HFFc6 (cell line): ENCODE results near the gene AUTS2. TPM values are rescaled to one million over a fixed set of nuclear protein-coding genes. Genes with fewer than 3 reads are reported as not detected.
"Not testable (repeated sequence)": the region's sequence is repeated elsewhere in the genome, so short reads cannot be mapped to it uniquely, and the experiment has no call there.

ENCODE experiments used
- DNase-seq: peaks from one replicate; pipeline ENCODE4 v3.0.0-alpha.2; 2018
- H3K27ac Mint-ChIP-seq: 2 replicates; pipeline ENCODE4 v1.8.0; 2020; ENCODE audit warnings: mild to moderate bottlenecking, mixed read lengths
- H3K27me3 Mint-ChIP-seq: 2 replicates; pipeline ENCODE4 v1.8.0; 2021; ENCODE audit warnings: mild to moderate bottlenecking, moderate library complexity, mixed read lengths; ENCODE audit not compliant: insufficient read depth
- H3K36me3 Mint-ChIP-seq: 2 replicates; pipeline ENCODE4 v1.8.0; 2021; ENCODE audit warnings: low read depth, mixed read lengths
- H3K4me1 Mint-ChIP-seq: 2 replicates; pipeline ENCODE4 v1.8.0; 2020; ENCODE audit warnings: low read depth, mixed read lengths
- H3K4me3 Mint-ChIP-seq: 2 replicates; pipeline ENCODE4 v1.8.0; 2020; ENCODE audit warnings: mild to moderate bottlenecking, moderate library complexity, mixed read lengths
- H3K9me3 Mint-ChIP-seq: 2 replicates; pipeline ENCODE4 v1.8.0; 2020; ENCODE audit warnings: mild to moderate bottlenecking, mixed read lengths
- total RNA-seq, 6 experiments: library from RNA; stranded (reverse); fragmentation: NEBNext Ultra II Directional; extraction: Animal tissue kit (Norgen Biotek cat#: 25700); gene quantifications; 2 replicates in 1 of 6; 3 replicates in 5 of 6; pipeline ENCODE4 v1.2.3, GENCODE V29; 2021
- TF ChIP-seq, protein P1 (sequence below): fragments of 200-600 bp; sonication (generic); IDR thresholded peaks from 2 replicates; pipeline ENCODE4 v1.5.0; 2021; ENCODE audit warnings: antibody characterized with exemption, mild to moderate bottlenecking

AUTS2 gene
- total RNA-seq, 6 experiments from 2014 or later = 0.02 to 0.19 (median 0.16) TPM; not detected in 2

DNA sequence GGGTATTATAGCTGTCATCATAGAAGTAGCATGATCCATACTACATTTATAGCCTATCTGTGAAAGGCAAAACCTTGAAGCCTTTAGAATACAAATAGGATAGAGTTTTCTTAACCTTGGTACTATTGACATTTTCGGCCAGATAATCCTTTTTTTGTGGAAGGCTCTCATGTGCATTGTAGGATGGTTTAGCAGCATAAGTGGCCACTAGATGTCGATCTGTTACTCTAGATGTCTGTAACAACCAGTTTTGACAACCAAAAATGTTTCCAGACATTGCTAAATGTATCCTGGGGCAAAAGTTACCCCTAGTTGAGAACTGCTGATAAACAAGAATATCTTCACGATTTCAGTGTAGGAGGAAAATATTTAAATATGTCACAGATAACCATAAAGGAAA, 1214.2 kb downstream of the AUTS2 start:
- Mint-ChIP-seq H3K27ac (no peak overlapping the region), H3K4me3 (no peak overlapping the region), H3K27me3 (no peaks in the 10 kb centered on the region), H3K36me3 (0 out of 2 replicates have a peak, but pooled peaks cover 5% of the 10 kb centered on the region), H3K4me1 (no peaks in the 10 kb centered on the region), H3K9me3 (peaks cover 29% of the 10 kb centered on the region)
- TF ChIP-seq, protein P1, sequence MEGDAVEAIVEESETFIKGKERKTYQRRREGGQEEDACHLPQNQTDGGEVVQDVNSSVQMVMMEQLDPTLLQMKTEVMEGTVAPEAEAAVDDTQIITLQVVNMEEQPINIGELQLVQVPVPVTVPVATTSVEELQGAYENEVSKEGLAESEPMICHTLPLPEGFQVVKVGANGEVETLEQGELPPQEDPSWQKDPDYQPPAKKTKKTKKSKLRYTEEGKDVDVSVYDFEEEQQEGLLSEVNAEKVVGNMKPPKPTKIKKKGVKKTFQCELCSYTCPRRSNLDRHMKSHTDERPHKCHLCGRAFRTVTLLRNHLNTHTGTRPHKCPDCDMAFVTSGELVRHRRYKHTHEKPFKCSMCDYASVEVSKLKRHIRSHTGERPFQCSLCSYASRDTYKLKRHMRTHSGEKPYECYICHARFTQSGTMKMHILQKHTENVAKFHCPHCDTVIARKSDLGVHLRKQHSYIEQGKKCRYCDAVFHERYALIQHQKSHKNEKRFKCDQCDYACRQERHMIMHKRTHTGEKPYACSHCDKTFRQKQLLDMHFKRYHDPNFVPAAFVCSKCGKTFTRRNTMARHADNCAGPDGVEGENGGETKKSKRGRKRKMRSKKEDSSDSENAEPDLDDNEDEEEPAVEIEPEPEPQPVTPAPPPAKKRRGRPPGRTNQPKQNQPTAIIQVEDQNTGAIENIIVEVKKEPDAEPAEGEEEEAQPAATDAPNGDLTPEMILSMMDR = no peak; the same call in 1 of the 2 replicates
- DNase-seq = no peak

DNA sequence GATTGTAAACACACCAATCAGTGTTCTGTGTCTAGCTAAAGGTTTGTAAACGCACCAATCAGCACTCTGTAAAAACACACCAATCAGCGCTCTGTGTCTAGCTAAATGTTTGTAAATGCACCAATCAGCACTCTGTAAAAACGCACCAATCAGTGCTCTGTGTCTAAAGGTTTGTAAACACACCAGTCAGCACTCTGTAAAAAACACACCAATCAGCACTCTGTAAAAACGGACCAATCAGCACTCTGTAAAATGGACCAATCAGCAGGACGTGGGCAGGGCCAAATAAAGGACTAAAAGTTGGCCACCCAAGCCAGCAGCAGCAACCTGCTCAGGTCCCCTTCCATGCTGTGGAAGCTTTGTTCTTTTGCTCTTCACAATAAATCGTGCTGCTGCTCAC, 1224.2 kb downstream of the AUTS2 start:
- not testable (repeated sequence) for DNase-seq, H3K36me3 Mint-ChIP-seq, H3K27me3 Mint-ChIP-seq, H3K27ac Mint-ChIP-seq, H3K4me1 Mint-ChIP-seq, H3K4me3 Mint-ChIP-seq
- H3K9me3 Mint-ChIP-seq = peaks cover 41% of the 10 kb centered on the region

DNA sequence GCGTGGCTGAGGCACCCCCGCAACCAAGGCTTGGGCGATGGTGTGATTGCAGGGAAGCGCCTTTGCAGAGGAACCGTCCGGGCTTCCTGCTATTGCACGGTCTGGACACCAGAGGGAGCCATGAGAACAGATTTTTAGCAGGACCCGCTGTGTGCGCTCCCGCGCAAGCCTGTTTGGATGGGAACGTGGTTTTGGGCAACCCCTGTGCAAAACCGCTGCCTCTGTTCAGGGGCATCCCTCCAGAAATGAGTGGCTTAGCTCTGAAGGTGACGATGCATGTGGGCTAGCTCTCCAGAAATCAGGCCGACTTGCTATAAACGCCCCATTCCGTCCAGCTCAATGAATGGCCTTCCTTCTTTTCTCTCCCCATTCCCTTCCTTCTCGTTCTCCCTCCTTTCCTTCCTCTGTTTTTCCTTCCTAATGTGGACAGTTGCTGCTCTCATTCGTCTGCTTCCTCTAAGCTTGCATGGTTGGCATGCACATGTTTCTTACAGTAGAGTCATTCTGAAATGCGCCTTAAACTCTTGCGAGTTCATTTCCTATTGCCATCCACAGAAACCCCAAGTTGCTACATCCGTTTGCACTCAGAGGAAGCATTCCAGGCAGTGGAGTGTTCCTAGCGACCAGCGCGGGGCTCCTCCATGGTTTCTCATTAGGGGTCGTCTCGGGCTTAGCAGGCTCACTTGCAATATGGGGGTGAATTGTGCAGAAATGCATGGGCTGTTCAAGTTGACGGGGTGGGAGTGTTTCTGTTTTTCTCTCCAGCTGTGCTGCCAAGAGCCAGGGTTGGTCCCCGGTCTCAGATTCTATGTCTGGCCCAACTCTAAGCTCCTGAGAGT, 1231.2 kb downstream of the AUTS2 start:
- peaks cover 6% of the 10 kb centered on the region; the same call in 1 of the 2 replicates for H3K4me1 Mint-ChIP-seq
- H3K4me3 Mint-ChIP-seq = no peak overlapping the region
- H3K9me3 Mint-ChIP-seq = peaks cover 4% of the 10 kb centered on the region
- TF ChIP-seq, protein P1 = peak; percentile 90
- DNase-seq = peak; percentile 44
- peaks cover 2% of the 10 kb centered on the region; the same call in 1 of the 2 replicates for H3K27me3 Mint-ChIP-seq
- no peaks in the 10 kb centered on the region for H3K36me3 Mint-ChIP-seq
- no peak overlapping the region for H3K27ac Mint-ChIP-seq

DNA sequence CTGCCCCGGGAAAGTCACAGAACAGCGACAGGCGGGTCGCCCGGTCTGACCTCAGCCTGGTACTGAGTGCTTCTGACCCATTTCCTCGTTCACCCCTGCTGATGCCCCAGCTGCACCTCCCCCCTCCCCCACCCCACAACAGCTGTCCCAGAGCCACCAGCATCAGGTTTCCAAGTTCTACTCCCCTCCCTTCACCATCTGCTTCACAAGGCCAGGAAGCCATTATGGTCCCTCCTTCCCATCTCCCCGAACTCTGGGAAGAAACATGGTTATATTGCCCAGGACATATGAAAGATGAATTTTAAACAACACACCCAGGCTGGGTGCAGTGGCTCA, 1231.8 kb downstream of the AUTS2 start:
- no peak for DNase-seq
- peaks cover 2% of the 10 kb centered on the region; the same call in 1 of the 2 replicates for H3K27me3 Mint-ChIP-seq
- no peak overlapping the region for H3K27ac Mint-ChIP-seq
- TF ChIP-seq, protein P1 = no peak
- H3K4me3 Mint-ChIP-seq = no peak overlapping the region
- no peaks in the 10 kb centered on the region for H3K36me3 Mint-ChIP-seq
- peaks cover 3% of the 10 kb centered on the region; the same call in 1 of the 2 replicates for H3K9me3 Mint-ChIP-seq
- H3K4me1 Mint-ChIP-seq = peaks cover 6% of the 10 kb centered on the region; the same call in 1 of the 2 replicates

DNA sequence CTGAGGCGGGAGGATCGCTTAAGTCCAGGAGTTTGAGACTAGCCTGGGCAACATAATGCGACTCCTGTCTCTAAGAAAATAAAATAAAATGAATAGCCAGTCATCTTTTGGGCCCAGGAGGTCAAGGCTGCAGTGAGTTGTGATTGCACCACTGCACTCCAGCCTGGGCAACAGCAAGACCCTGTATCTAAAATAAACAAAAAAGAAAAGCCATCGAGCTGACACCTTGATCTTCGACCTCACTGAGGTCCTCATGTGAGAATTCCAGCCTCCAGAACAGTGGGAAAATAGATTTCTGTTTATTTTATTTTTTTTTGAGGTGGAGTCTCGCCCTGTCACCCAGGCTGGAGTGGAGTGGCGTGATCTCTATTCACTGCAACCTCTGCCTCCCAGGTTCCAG, 1232.2 kb downstream of the AUTS2 start:
- H3K9me3 Mint-ChIP-seq = no peaks in the 10 kb centered on the region; the same call in 1 of the 2 replicates
- H3K4me3 Mint-ChIP-seq = no peak overlapping the region
- peaks cover 6% of the 10 kb centered on the region; the same call in 1 of the 2 replicates for H3K4me1 Mint-ChIP-seq
- TF ChIP-seq, protein P1 = no peak
- H3K36me3 Mint-ChIP-seq = no peaks in the 10 kb centered on the region
- peaks cover 2% of the 10 kb centered on the region; the same call in 1 of the 2 replicates for H3K27me3 Mint-ChIP-seq
- DNase-seq = no peak
- H3K27ac Mint-ChIP-seq = no peak overlapping the region

DNA sequence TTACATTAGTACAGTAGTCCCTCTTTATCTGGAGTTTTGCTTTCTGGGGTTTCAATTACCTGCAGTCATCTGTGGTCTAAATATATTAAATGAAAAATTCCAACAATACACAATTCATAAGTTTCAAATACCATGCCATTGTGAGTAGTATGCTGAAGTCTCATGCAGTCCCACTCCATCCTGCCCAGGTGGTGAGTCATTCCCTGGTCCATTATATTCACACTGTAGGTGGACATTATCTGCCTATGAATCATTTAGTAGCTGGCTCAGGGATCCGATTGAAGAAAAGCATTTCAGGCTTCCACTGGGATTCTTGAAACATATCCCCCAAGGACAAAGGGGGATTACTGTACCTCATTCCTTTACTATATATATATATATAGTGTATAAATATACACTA, 1235.5 kb downstream of the AUTS2 start:
- DNase-seq = no peak
- no peaks in the 10 kb centered on the region; the same call in 1 of the 2 replicates for H3K9me3 Mint-ChIP-seq
- no peak overlapping the region for H3K4me3 Mint-ChIP-seq
- TF ChIP-seq, protein P1 = no peak
- peaks cover 6% of the 10 kb centered on the region; the same call in 1 of the 2 replicates for H3K4me1 Mint-ChIP-seq
- H3K36me3 Mint-ChIP-seq = no peaks in the 10 kb centered on the region
- peaks cover 3% of the 10 kb centered on the region for H3K27me3 Mint-ChIP-seq
- no peak overlapping the region for H3K27ac Mint-ChIP-seq
